Stimulated activated CD4-positive, alpha-beta T cell treated with anti-CD3 and anti-CD28 coated beads, Interleukin-12 subunit alpha, Interleukin-12 subunit beta, amount 100 ng/mL, for 24 hours (primary cell): Measurements from ENCODE around the gene BEND4.

Source experiments
- DNase-seq, 2 experiments: peaks; one replicate each; pipeline ENCODE4 v3.0.0-alpha.2; 2020; ENCODE audit warnings: low read depth in 2 of 2

Gene BEND4

DNA sequence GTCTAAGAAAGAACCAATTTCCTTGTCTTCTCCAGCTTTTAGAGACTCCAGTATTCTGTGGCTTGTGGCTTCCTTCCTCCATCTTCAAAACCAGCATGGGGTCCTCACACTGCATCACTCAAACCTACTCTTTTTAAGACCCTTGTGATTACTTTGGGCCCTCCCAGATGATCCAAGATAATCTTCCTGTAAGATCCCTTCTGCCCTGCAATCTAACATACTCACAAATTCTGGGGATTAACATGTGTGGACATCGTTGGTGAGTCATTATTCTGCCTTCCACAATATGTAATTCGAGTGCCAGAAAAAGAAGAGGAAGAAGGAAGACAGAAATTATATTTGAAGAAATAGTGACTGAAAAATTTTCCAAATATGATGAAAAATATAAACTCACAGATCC is 47.9 kb downstream of the BEND4 start:
- no peak for DNase-seq

DNA sequence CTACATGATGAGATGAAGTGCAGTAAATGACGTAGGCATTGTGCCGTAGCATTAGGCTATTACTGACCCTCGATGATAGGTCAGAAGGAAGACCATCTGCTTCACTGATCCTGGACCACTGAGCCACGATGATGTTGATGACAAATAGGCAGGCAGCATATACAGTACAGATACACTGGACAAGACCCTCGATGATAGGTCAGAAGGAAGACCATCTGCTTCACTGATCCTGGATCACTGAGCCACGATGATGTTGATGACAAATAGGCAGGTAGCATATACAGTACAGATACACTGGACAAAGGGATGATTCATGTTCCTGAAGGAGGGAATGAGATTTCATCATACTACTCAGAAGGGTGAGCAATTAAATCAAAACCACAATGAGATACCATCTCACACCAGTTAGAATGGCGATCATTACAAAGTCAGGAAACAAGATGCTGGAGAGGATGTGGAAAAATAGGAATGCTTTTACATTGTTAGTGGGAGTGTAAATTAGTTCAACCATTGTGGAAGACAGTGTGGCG is 50.9 kb downstream of the BEND4 start:
- DNase-seq: no peak

DNA sequence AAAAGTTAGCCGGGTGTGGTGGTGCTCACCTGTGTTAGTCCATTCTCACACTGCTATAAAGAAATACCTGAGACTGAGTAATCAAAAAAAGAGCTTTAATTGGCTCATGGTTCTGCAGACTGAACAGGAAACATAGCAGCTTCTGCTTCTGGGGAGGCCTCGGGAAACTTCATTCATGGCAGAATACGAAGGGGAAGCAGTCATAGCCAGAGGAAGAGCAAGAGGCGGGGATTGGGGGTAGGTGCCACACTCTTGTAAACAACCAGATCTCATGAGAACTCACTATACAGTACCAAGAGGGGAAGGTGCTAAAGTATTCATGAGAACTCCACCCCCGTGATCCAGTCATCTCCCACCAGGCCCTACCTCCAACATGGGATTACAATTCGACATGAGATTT is 64.1 kb downstream of the BEND4 start:
- no peak for DNase-seq

DNA sequence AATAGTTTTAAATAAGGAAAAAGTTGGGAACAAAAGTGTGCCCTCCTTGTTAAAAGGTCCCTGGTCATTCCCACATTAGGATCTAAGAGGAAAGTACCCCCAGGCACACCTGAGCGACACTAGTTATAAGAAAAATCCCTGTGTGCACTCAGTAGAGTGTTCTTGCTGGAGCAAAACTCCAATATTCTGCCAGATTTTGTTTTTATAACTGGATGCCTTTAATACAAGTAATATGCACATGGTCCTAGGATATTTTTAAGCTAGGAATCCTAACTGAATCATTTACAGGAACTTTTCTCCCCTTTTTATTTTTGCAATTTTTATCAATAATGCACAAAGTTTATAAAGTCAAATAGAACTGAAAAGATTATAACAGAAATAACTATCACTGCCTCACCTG is 68.6 kb downstream of the BEND4 start:
- no peak for DNase-seq

DNA sequence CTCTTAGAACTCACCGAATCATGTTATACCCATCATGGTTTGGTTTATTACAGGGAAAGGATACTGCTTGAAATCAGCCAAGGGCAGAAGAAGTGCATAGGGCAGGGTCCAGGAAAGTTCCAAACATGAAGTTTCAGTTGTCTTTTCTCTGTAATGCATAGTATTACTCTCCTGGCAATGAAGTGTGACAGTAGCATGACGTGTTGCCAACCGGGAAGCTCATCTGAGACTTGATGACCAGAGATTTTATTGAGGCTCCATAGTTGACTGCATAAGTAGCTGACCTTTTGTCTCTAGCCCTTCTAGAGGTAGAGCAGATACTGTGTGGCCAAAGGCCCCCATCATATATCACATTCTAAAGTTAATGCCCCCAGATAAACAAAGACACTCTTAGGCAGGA is 72.1 kb downstream of the BEND4 start:
- no peak for DNase-seq

DNA sequence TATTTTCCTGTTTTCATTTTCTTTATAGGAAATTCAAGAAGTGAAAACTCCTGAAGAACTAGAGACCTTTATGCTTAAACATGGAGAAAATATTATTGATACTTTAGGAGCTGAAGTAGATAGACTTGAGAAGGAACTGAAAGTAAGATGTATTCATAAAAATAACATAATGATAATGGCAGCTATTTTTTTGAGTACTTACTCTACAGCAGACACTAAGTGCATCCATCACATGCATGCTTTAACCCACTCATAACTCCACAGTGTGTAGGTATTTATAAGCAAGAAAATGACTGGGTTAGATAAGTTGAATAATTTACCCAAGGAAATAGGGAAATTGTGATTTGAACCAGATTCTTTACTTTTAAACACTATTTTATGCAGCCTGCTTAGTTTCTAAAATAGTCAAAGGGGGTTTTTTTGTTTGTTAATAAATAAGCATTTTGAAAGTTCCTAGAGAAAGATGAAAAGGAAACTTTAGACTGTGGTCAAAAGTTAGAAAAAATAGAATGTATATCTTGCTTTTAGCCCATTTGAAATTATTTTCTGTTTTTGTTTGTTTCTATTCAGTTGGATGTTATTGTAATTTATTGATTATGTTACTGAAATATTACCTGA is 74.2 kb downstream of the BEND4 start:
- no peak for DNase-seq

DNA sequence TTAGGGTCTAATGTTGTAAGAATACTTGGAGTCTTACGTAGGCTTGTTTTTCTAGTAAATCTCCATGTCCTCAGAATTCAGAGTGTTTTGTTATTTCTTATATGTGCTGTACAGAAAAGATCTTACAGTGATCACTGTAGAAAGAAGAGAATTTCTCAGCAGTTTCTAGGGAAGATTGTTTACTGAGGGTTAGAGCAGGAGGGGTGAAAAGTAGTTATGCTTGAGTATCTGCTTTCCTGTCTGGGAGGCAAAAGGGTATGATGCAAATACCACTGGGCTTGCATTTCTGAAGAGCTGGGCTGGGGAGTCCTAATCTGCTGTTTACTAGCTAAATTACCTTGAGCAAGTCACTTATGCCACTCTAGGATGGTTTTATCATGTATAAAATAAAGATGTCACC is 78.2 kb downstream of the BEND4 start:
- no peak for DNase-seq

DNA sequence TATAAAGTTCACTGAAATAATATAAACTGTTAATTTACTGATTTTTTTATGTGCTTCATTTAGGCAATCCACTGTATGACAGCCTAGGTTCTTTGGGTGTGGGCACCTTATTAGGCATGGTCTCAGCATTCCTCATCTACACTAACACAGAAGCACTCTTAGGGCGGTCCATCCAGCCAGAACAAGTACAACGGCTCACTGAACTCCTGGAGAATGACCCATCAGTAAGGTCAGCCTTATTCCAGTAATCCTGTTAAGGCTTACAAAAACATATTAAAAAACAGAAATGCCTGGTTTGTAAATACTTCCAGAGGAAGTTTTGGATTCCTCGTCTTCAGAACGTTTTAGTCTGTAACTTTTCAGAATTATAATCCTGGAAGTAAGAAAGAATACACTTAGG is 82.0 kb downstream of the BEND4 start:
- DNase-seq: no peak

DNA sequence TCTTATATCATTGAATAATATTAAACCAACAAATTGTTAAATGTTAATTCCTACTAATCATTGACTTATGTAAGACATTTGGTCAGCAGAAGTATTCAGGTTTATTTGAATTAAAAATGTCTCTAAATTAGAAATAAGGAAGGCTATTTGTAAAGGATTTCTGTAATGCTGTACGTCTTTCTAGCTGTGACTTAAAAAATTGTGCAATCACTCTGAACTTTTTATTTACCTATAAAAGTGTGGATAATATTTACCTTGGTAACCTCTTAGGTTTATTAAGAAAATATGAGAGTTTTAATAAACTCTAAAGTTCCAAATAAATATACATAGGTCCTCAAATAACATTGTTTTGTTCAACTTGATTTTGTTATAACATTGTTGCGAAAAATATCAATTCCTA is 85.2 kb downstream of the BEND4 start:
- no peak for DNase-seq

DNA sequence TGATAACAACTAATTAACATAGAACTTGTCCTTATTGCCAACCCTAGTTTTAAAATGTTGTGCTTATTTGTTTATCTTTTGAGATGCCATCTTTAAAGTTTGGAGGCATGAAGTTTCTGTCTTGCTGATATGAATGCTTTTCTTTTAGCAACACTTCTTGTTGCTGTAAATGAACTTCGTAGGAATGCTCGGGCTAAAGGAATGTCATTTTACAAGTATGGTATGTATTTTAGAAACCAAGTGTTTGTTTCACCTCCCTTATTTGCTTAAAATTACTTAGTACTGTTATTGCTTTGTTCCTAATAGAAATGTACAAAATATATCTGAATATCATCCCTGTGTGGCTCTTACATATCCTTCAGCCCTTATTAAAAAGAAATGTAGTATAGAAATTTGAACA is 86.1 kb downstream of the BEND4 start:
- no peak for DNase-seq
